WTC11 (cell line): Measurements from ENCODE around the gene SEZ6L2. TPM values are rescaled to one million over a fixed set of nuclear protein-coding genes. Genes with fewer than 3 reads are reported as not detected.

ENCODE experiments used
- CREB1 ChIP-seq: sonication (generic); formaldehyde crosslinking; IDR thresholded peaks from 2 replicates; pipeline ENCODE4 v1.8.0; 2023; ENCODE audit warnings: mild to moderate bottlenecking, missing genetic modification reagents
- ETV6 ChIP-seq: sonication (generic); formaldehyde crosslinking; IDR thresholded peaks from 2 replicates; pipeline ENCODE4 v1.8.1; 2022; ENCODE audit warnings: mild to moderate bottlenecking, missing genetic modification reagents
- GABPB1 ChIP-seq: sonication (generic); formaldehyde crosslinking; IDR thresholded peaks from 2 replicates; pipeline ENCODE4 v1.8.1; 2023; ENCODE audit warnings: mild to moderate bottlenecking, missing genetic modification reagents
- GRHL2 ChIP-seq: fragments of 250-450 bp; sonication (Bioruptor Pico); IDR thresholded peaks from 2 replicates; pipeline ENCODE4 v1.8.0; 2022; ENCODE audit warnings: mild to moderate bottlenecking, moderate library complexity; ENCODE audit not compliant: insufficient replicate concordance, severe bottlenecking
- JAZF1 ChIP-seq: fragments of 250-450 bp; sonication (Bioruptor Pico); IDR thresholded peaks from 2 replicates; pipeline ENCODE4 v1.9.0; 2021; ENCODE audit warnings: moderate library complexity, mild to moderate bottlenecking, inconsistent platforms
- KAT7 ChIP-seq: sonication (generic); formaldehyde crosslinking; IDR thresholded peaks from 2 replicates; pipeline ENCODE4 v1.8.1; 2023; ENCODE audit warnings: missing genetic modification reagents, mild to moderate bottlenecking, borderline replicate concordance
- MXD4 ChIP-seq: fragments of 250-450 bp; sonication (Bioruptor Pico); IDR thresholded peaks from 2 replicates; pipeline ENCODE4 v1.8.0; 2021; ENCODE audit warnings: mild to moderate bottlenecking, moderate library complexity, borderline replicate concordance
- NFE2L1 ChIP-seq: sonication (generic); formaldehyde crosslinking; IDR thresholded peaks from 2 replicates; pipeline ENCODE4 v1.8.1; 2023; ENCODE audit warnings: missing genetic modification reagents
- NR3C1 ChIP-seq: sonication (generic); formaldehyde crosslinking; conservative IDR thresholded peaks from 2 replicates; pipeline ENCODE4 v1.8.1; 2023; ENCODE audit warnings: low read depth, mild to moderate bottlenecking, missing genetic modification reagents
- OVOL2 ChIP-seq: fragments of 250-450 bp; sonication (Bioruptor Pico); IDR thresholded peaks from 2 replicates; pipeline ENCODE4 v1.9.0; 2021; ENCODE audit warnings: mild to moderate bottlenecking, borderline replicate concordance
- RELA ChIP-seq: sonication (generic); formaldehyde crosslinking; IDR thresholded peaks from 2 replicates; pipeline ENCODE4 v1.8.1; 2022; ENCODE audit warnings: missing genetic modification reagents, mild to moderate bottlenecking, borderline replicate concordance
- TCF7 ChIP-seq: sonication (generic); formaldehyde crosslinking; IDR thresholded peaks from 2 replicates; pipeline ENCODE4 v1.8.0; 2022; ENCODE audit warnings: mild to moderate bottlenecking, low read depth, missing genetic modification reagents, moderate library complexity
- TEAD1 ChIP-seq: sonication (generic); formaldehyde crosslinking; IDR thresholded peaks from 2 replicates; pipeline ENCODE4 v1.8.0; 2022; ENCODE audit warnings: mild to moderate bottlenecking, missing genetic modification reagents
- TEAD4 ChIP-seq: sonication (generic); formaldehyde crosslinking; IDR thresholded peaks from 2 replicates; pipeline ENCODE4 v1.8.0; 2022; ENCODE audit warnings: mild to moderate bottlenecking, missing genetic modification reagents
- ZBTB21 ChIP-seq: sonication (generic); formaldehyde crosslinking; IDR thresholded peaks from 2 replicates; pipeline ENCODE4 v1.8.1; 2023; ENCODE audit warnings: mild to moderate bottlenecking, missing genetic modification reagents, borderline replicate concordance
- ZNF121 ChIP-seq: sonication (generic); formaldehyde crosslinking; IDR thresholded peaks from 2 replicates; pipeline ENCODE4 v1.8.0; 2023; ENCODE audit warnings: missing genetic modification reagents
- ZNF317 ChIP-seq: sonication (generic); formaldehyde crosslinking; IDR thresholded peaks from 2 replicates; pipeline ENCODE4 v1.8.1; 2023; ENCODE audit warnings: low read depth, mild to moderate bottlenecking, moderate library complexity, missing genetic modification reagents, borderline replicate concordance
- total RNA-seq: library from RNA; stranded (reverse); gene quantifications from 3 replicates; pipeline ENCODE4 v1.2.3, GENCODE V29; 2021
- TF ChIP-seq, protein P1 (sequence below): sonication (generic); formaldehyde crosslinking; IDR thresholded peaks from 2 replicates; pipeline ENCODE4 v1.8.1; 2022; ENCODE audit warnings: missing genetic modification reagents, borderline replicate concordance
- TF ChIP-seq, protein P2 (sequence below): sonication (generic); formaldehyde crosslinking; IDR thresholded peaks from 2 replicates; pipeline ENCODE4 v1.8.1; 2023; ENCODE audit warnings: mild to moderate bottlenecking, missing genetic modification reagents
- TF ChIP-seq, protein P3 (sequence below): sonication (generic); formaldehyde crosslinking; IDR thresholded peaks from 2 replicates; pipeline ENCODE4 v1.8.1; 2023; ENCODE audit warnings: mild to moderate bottlenecking, moderate library complexity, missing genetic modification reagents
- TF ChIP-seq, protein P4 (sequence below): fragments of 250-450 bp; sonication (Bioruptor Pico); IDR thresholded peaks from 2 replicates; pipeline ENCODE4 v1.9.0; 2021; ENCODE audit warnings: mild to moderate bottlenecking, borderline replicate concordance
- TF ChIP-seq, protein P5 (sequence below): fragments of 200-600 bp; IDR thresholded peaks from 2 replicates; pipeline ENCODE4 v1.8.0; 2022; ENCODE audit warnings: antibody characterized with exemption
- TF ChIP-seq, protein P6 (sequence below): sonication (generic); formaldehyde crosslinking; IDR thresholded peaks from 2 replicates; pipeline ENCODE4 v1.8.0; 2022; ENCODE audit warnings: mild to moderate bottlenecking, missing genetic modification reagents
- TF ChIP-seq, protein P7 (sequence below): fragments of 250-450 bp; sonication (Bioruptor Pico); IDR thresholded peaks from 2 replicates; pipeline ENCODE4 v2.1.2; 2022; ENCODE audit warnings: mild to moderate bottlenecking, moderate library complexity

The SEZ6L2 gene
- total RNA-seq, 1 experiment from 2014 or later, result 58.2 TPM

DNA sequence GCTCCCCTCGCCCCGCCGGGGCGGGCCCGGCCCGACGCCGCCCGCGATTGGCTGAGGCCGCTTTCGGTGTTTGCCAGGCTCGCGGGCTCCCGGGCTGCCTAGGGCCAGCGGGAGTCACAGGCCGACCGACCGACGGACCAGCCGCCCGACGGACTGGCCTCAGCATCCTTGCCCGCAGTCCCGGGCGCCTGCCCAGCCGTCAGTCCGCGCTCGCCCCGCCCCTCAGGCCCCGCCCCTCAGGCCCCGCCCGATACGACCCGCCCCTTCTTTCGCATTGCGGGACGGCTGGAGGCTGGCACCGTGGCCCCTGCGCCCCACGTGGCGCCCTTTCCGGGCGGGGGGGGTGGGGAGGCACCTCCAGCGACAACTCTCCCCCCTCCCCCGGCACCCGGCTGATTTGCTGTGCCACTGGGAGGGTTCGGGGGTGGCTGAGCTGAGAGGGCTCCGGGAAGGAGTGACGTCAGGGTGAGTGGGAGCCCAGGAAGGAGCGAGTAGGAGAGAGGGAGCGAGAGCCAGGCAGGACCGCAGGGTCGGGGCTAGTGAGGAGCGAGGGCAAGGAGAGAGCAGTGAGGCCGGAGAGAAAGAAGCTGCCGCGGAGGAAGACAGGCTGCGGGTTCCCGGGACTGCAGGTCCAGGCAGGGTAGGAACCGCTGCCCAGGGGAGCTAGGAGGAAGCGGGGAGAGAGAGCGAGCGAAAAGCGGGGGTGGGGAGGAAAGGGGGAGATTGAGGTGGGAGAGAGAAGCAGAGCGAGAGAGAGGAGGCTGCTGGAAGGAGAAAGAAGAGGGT lies 945 bp upstream of the SEZ6L2 start, which contains the start of gene ASPHD1 (continued):
- TF ChIP-seq TCF7 (CRISPR knock-in tag), result peak; percentile 24; the same call in 1 of the 2 replicates
- TF ChIP-seq, protein P1, sequence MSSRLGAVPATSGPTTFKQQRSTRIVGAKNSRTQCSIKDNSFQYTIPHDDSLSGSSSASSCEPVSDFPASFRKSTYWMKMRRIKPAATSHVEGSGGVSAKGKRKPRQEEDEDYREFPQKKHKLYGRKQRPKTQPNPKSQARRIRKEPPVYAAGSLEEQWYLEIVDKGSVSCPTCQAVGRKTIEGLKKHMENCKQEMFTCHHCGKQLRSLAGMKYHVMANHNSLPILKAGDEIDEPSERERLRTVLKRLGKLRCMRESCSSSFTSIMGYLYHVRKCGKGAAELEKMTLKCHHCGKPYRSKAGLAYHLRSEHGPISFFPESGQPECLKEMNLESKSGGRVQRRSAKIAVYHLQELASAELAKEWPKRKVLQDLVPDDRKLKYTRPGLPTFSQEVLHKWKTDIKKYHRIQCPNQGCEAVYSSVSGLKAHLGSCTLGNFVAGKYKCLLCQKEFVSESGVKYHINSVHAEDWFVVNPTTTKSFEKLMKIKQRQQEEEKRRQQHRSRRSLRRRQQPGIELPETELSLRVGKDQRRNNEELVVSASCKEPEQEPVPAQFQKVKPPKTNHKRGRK (CRISPR knock-in tag), result no peak
- TF ChIP-seq GABPB1 (CRISPR knock-in tag), result peak; percentile 55; the same call in 1 of the 2 replicates
- no peak for TF ChIP-seq KAT7 (CRISPR knock-in tag)
- TF ChIP-seq, protein P2, sequence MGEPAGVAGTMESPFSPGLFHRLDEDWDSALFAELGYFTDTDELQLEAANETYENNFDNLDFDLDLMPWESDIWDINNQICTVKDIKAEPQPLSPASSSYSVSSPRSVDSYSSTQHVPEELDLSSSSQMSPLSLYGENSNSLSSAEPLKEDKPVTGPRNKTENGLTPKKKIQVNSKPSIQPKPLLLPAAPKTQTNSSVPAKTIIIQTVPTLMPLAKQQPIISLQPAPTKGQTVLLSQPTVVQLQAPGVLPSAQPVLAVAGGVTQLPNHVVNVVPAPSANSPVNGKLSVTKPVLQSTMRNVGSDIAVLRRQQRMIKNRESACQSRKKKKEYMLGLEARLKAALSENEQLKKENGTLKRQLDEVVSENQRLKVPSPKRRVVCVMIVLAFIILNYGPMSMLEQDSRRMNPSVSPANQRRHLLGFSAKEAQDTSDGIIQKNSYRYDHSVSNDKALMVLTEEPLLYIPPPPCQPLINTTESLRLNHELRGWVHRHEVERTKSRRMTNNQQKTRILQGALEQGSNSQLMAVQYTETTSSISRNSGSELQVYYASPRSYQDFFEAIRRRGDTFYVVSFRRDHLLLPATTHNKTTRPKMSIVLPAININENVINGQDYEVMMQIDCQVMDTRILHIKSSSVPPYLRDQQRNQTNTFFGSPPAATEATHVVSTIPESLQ, result no peak
- 0 out of 2 replicates have a peak, but pooled peaks have one; percentile 55 for TF ChIP-seq TEAD1 (CRISPR knock-in tag)
- no peak for TF ChIP-seq MXD4 (CRISPR knock-in tag)
- no peak for TF ChIP-seq NR3C1 (CRISPR knock-in tag)
- no peak for TF ChIP-seq ZNF317 (CRISPR knock-in tag)
- TF ChIP-seq, protein P3, sequence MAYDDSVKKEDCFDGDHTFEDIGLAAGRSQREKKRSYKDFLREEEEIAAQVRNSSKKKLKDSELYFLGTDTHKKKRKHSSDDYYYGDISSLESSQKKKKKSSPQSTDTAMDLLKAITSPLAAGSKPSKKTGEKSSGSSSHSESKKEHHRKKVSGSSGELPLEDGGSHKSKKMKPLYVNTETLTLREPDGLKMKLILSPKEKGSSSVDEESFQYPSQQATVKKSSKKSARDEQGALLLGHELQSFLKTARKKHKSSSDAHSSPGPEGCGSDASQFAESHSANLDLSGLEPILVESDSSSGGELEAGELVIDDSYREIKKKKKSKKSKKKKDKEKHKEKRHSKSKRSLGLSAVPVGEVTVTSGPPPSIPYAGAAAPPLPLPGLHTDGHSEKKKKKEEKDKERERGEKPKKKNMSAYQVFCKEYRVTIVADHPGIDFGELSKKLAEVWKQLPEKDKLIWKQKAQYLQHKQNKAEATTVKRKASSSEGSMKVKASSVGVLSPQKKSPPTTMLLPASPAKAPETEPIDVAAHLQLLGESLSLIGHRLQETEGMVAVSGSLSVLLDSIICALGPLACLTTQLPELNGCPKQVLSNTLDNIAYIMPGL (CRISPR knock-in tag), result peak; percentile 77; the same call in 1 of the 2 replicates
- TF ChIP-seq ETV6, result peak; percentile 52; the same call in 1 of the 2 replicates
- TF ChIP-seq, protein P4, sequence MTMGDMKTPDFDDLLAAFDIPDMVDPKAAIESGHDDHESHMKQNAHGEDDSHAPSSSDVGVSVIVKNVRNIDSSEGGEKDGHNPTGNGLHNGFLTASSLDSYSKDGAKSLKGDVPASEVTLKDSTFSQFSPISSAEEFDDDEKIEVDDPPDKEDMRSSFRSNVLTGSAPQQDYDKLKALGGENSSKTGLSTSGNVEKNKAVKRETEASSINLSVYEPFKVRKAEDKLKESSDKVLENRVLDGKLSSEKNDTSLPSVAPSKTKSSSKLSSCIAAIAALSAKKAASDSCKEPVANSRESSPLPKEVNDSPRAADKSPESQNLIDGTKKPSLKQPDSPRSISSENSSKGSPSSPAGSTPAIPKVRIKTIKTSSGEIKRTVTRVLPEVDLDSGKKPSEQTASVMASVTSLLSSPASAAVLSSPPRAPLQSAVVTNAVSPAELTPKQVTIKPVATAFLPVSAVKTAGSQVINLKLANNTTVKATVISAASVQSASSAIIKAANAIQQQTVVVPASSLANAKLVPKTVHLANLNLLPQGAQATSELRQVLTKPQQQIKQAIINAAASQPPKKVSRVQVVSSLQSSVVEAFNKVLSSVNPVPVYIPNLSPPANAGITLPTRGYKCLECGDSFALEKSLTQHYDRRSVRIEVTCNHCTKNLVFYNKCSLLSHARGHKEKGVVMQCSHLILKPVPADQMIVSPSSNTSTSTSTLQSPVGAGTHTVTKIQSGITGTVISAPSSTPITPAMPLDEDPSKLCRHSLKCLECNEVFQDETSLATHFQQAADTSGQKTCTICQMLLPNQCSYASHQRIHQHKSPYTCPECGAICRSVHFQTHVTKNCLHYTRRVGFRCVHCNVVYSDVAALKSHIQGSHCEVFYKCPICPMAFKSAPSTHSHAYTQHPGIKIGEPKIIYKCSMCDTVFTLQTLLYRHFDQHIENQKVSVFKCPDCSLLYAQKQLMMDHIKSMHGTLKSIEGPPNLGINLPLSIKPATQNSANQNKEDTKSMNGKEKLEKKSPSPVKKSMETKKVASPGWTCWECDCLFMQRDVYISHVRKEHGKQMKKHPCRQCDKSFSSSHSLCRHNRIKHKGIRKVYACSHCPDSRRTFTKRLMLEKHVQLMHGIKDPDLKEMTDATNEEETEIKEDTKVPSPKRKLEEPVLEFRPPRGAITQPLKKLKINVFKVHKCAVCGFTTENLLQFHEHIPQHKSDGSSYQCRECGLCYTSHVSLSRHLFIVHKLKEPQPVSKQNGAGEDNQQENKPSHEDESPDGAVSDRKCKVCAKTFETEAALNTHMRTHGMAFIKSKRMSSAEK, result no peak
- TF ChIP-seq, protein P5, sequence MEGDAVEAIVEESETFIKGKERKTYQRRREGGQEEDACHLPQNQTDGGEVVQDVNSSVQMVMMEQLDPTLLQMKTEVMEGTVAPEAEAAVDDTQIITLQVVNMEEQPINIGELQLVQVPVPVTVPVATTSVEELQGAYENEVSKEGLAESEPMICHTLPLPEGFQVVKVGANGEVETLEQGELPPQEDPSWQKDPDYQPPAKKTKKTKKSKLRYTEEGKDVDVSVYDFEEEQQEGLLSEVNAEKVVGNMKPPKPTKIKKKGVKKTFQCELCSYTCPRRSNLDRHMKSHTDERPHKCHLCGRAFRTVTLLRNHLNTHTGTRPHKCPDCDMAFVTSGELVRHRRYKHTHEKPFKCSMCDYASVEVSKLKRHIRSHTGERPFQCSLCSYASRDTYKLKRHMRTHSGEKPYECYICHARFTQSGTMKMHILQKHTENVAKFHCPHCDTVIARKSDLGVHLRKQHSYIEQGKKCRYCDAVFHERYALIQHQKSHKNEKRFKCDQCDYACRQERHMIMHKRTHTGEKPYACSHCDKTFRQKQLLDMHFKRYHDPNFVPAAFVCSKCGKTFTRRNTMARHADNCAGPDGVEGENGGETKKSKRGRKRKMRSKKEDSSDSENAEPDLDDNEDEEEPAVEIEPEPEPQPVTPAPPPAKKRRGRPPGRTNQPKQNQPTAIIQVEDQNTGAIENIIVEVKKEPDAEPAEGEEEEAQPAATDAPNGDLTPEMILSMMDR, result no peak
- no peak for TF ChIP-seq GRHL2 (CRISPR knock-in tag)
- 0 out of 2 replicates have a peak, but pooled peaks have one; percentile 75 for TF ChIP-seq CREB1
- TF ChIP-seq RELA (CRISPR knock-in tag), result peak; percentile 37; the same call in 1 of the 2 replicates
- TF ChIP-seq JAZF1 (CRISPR knock-in tag), result no peak
- TF ChIP-seq, protein P6, sequence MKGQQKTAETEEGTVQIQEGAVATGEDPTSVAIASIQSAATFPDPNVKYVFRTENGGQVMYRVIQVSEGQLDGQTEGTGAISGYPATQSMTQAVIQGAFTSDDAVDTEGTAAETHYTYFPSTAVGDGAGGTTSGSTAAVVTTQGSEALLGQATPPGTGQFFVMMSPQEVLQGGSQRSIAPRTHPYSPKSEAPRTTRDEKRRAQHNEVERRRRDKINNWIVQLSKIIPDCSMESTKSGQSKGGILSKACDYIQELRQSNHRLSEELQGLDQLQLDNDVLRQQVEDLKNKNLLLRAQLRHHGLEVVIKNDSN, result no peak; the same call in 1 of the 2 replicates
- TF ChIP-seq TEAD4, result peak; percentile 59; the same call in 1 of the 2 replicates
- 0 out of 2 replicates have a peak, but pooled peaks have one; percentile 47 for TF ChIP-seq ZBTB21 (CRISPR knock-in tag)
- TF ChIP-seq ZNF121 (CRISPR knock-in tag), result no peak
- no peak for TF ChIP-seq OVOL2 (CRISPR knock-in tag)
- TF ChIP-seq NFE2L1 (CRISPR knock-in tag), result 0 out of 2 replicates have a peak, but pooled peaks have one; percentile 55
- TF ChIP-seq, protein P7, sequence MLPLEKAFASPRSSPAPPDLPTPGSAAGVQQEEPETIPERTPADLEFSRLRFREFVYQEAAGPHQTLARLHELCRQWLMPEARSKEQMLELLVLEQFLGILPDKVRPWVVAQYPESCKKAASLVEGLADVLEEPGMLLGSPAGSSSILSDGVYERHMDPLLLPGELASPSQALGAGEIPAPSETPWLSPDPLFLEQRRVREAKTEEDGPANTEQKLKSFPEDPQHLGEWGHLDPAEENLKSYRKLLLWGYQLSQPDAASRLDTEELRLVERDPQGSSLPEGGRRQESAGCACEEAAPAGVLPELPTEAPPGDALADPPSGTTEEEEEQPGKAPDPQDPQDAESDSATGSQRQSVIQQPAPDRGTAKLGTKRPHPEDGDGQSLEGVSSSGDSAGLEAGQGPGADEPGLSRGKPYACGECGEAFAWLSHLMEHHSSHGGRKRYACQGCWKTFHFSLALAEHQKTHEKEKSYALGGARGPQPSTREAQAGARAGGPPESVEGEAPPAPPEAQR (CRISPR knock-in tag), result no peak
